K562 (cell line): ENCODE results near the gene GCDH. TPM values are rescaled to one million over a fixed set of nuclear protein-coding genes. Genes with fewer than 3 reads are reported as not detected.

Experiments
- HDAC3 ChIP-seq: fragments of 450-650 bp; IDR thresholded peaks from 2 replicates; pipeline ENCODE4 v1.6.1; 2018; ENCODE audit warnings: borderline replicate concordance, mild to moderate bottlenecking, moderate library complexity; ENCODE audit not compliant: partially characterized antibody
- HDAC6 ChIP-seq: IDR thresholded peaks from 2 replicates; pipeline ENCODE4 v1.6.1; 2012; ENCODE audit warnings: low read depth, mild to moderate bottlenecking, control low read depth, inconsistent platforms, low read length, moderate library complexity
- HDAC8 ChIP-seq: fragments of 450-650 bp; IDR thresholded peaks from 2 replicates; pipeline ENCODE4 v1.6.1; 2016; ENCODE audit warnings: mild to moderate bottlenecking, missing genetic modification characterization, moderate library complexity, missing compliant biosample characterization
- HMBOX1 ChIP-seq: sonication (generic); IDR thresholded peaks from 2 replicates; pipeline ENCODE4 v1.6.1; 2016
- HMG20B ChIP-seq: fragments of 250-450 bp; sonication (Bioruptor Pico); IDR thresholded peaks from 2 replicates; pipeline ENCODE4 v1.5.0; 2021; ENCODE audit warnings: mild to moderate bottlenecking
- KDM5B ChIP-seq: fragments of 200-600 bp; sonication (generic); IDR thresholded peaks from 2 replicates; pipeline ENCODE4 v1.6.1; 2012; ENCODE audit warnings: low read depth, mild to moderate bottlenecking, moderate library complexity, low read length, control low read depth, inconsistent platforms; ENCODE audit not compliant: insufficient replicate concordance
- KLF10 ChIP-seq: fragments of 250-450 bp; sonication (Bioruptor Pico); IDR thresholded peaks from 2 replicates; pipeline ENCODE4 v1.6.1; 2021; ENCODE audit warnings: matching md5 sums
- NBN ChIP-seq: fragments of 450-650 bp; IDR thresholded peaks from 2 replicates; pipeline ENCODE4 v1.6.1; 2016; ENCODE audit warnings: low read depth, mild to moderate bottlenecking
- NCOR1 ChIP-seq: fragments of 450-650 bp; IDR thresholded peaks from 2 replicates; pipeline ENCODE4 v1.6.1; 2016; ENCODE audit warnings: mild to moderate bottlenecking, moderate library complexity
- NFXL1 ChIP-seq: fragments of 450-650 bp; formaldehyde crosslinking; IDR thresholded peaks from 2 replicates; pipeline ENCODE4 v1.4.0; 2021; ENCODE audit warnings: mild to moderate bottlenecking
- NR0B1 ChIP-seq: fragments of 450-650 bp; IDR thresholded peaks from one replicate; pipeline ENCODE4 v1.6.1; 2018; ENCODE audit warnings: mild to moderate bottlenecking, moderate library complexity; ENCODE audit not compliant: partially characterized antibody
- OTX1 ChIP-seq: fragments of 450-650 bp; formaldehyde crosslinking; IDR thresholded peaks from 2 replicates; pipeline ENCODE4 v1.4.0; 2022; ENCODE audit warnings: mild to moderate bottlenecking
- RNF2 ChIP-seq: sonication (generic); IDR thresholded peaks from 2 replicates; pipeline ENCODE4 v1.6.1; 2016
- TFE3 ChIP-seq: fragments of 450-650 bp; formaldehyde crosslinking; IDR thresholded peaks from 2 replicates; pipeline ENCODE4 v1.4.0; 2020; ENCODE audit warnings: mild to moderate bottlenecking, mixed read lengths
- ZFP91 ChIP-seq: sonication (generic); formaldehyde crosslinking; IDR thresholded peaks from 2 replicates; pipeline ENCODE4 v1.8.0; 2022; ENCODE audit warnings: mild to moderate bottlenecking, missing genetic modification reagents
- ZKSCAN3 ChIP-seq: fragments of 250-450 bp; sonication (Bioruptor Pico); IDR thresholded peaks from 2 replicates; pipeline ENCODE4 v1.4.0; 2020
- ZNF41 ChIP-seq: fragments of 250-450 bp; sonication (Bioruptor Pico); conservative IDR thresholded peaks from 2 replicates; pipeline ENCODE4 v1.4.0; 2020; ENCODE audit warnings: mild to moderate bottlenecking
- ZNF586 ChIP-seq: fragments of 450-650 bp; formaldehyde crosslinking; conservative IDR thresholded peaks from 2 replicates; pipeline ENCODE4 v1.4.0; 2020; ENCODE audit warnings: mild to moderate bottlenecking, moderate library complexity
- ZSCAN32 ChIP-seq: fragments of 450-650 bp; formaldehyde crosslinking; IDR thresholded peaks from 2 replicates; pipeline ENCODE4 v1.4.0; 2020; ENCODE audit warnings: mild to moderate bottlenecking, moderate library complexity
- polyA plus RNA-seq, 8 experiments: library from polyadenylated mRNA; depleted of rRNA in 4 of 8; stranded (reverse) in 5 of 8; unstranded in 3 of 8; fragments of >200 nt; fragmentation: Nextera tagmentation in 2 of 8; fragmentation: Illumina TruSeq in 1 of 8; extraction: Ambion mirVana in 2 of 8; extraction: Trizol in 1 of 8; gene quantifications; 2 replicates each; pipeline versions ENCODE4 v1.2.1 to v1.2.3, GENCODE V29; 2011 to 2014; ENCODE audit warnings: inconsistent platforms in 1 of 8, missing spikeins in 1 of 8
- total RNA-seq, 7 experiments: library from RNA; depleted of rRNA in 6 of 7; stranded (reverse); fragments of >200 nt in 6 of 7; fragmentation: Illumina TruSeq in 2 of 7; extraction: Trizol in 2 of 7; gene quantifications; 2 replicates each; pipeline versions ENCODE4 v1.2.1 to v1.2.3, GENCODE V29; 2011 to 2021; ENCODE audit warnings: low replicate concordance in 1 of 7
- TF ChIP-seq, protein P1 (sequence below): fragments of 250-450 bp; sonication (Bioruptor Pico); IDR thresholded peaks from 2 replicates; pipeline ENCODE4 v1.8.0; 2021; ENCODE audit warnings: moderate library complexity, mild to moderate bottlenecking, inconsistent platforms
- TF ChIP-seq, protein P2 (sequence below): fragments of 450-650 bp; formaldehyde crosslinking; IDR thresholded peaks from 2 replicates; pipeline ENCODE4 v1.4.0; 2020; ENCODE audit warnings: mild to moderate bottlenecking, moderate library complexity

GCDH gene
- total and polyA plus RNA-seq, 9 of the 15 experiments (the other 6 are each of a cell fraction or from before 2014, with no cell fraction given): 2.9 to 50.8 (median 19.1) TPM

- TF ChIP-seq NBN (no peak), HMG20B (CRISPR knock-in tag) (no peak), ZNF586 (CRISPR knock-in tag) (0 out of 2 replicates have a peak, but pooled peaks have one; percentile 18), OTX1 (CRISPR knock-in tag) (no peak), RNF2 (no peak), ZNF41 (CRISPR knock-in tag) (no peak), HDAC8 (tag) (peak; percentile 67; the same call in 1 of the 2 replicates), HDAC3 (no peak), NR0B1 (no peak), NCOR1 (no peak), ZKSCAN3 (CRISPR knock-in tag) (no peak), ZSCAN32 (CRISPR knock-in tag) (0 out of 2 replicates have a peak, but pooled peaks have one; percentile 20), HDAC6 (no peak), KDM5B (no peak), HMBOX1 (no peak), KLF10 (CRISPR knock-in tag) (no peak), TFE3 (CRISPR knock-in tag) (0 out of 2 replicates have a peak, but pooled peaks have one; percentile 2), ZFP91 (CRISPR knock-in tag) (no peak), NFXL1 (CRISPR knock-in tag) (peak; percentile 68; the same call in 1 of the 2 replicates)
- TF ChIP-seq, protein P1, sequence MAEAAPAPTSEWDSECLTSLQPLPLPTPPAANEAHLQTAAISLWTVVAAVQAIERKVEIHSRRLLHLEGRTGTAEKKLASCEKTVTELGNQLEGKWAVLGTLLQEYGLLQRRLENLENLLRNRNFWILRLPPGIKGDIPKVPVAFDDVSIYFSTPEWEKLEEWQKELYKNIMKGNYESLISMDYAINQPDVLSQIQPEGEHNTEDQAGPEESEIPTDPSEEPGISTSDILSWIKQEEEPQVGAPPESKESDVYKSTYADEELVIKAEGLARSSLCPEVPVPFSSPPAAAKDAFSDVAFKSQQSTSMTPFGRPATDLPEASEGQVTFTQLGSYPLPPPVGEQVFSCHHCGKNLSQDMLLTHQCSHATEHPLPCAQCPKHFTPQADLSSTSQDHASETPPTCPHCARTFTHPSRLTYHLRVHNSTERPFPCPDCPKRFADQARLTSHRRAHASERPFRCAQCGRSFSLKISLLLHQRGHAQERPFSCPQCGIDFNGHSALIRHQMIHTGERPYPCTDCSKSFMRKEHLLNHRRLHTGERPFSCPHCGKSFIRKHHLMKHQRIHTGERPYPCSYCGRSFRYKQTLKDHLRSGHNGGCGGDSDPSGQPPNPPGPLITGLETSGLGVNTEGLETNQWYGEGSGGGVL (CRISPR knock-in tag): peak; percentile 81
- TF ChIP-seq, protein P2, sequence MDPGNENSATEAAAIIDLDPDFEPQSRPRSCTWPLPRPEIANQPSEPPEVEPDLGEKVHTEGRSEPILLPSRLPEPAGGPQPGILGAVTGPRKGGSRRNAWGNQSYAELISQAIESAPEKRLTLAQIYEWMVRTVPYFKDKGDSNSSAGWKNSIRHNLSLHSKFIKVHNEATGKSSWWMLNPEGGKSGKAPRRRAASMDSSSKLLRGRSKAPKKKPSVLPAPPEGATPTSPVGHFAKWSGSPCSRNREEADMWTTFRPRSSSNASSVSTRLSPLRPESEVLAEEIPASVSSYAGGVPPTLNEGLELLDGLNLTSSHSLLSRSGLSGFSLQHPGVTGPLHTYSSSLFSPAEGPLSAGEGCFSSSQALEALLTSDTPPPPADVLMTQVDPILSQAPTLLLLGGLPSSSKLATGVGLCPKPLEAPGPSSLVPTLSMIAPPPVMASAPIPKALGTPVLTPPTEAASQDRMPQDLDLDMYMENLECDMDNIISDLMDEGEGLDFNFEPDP (CRISPR knock-in tag): no peak
Observed at GRCh38 chr19:12882589-12882988, 8.4 kb upstream of the GCDH start (continued).
